NCI-H1694 treated with DMSO at 0.1 percent for 48 hours (cell line): ENCODE measurements around the gene OR4F6.

Experiments
- DNase-seq: peaks from one replicate; lab custom pipeline; 2025; lab: John Stamatoyannopoulos, UW

The OR4F6 gene

DNA sequence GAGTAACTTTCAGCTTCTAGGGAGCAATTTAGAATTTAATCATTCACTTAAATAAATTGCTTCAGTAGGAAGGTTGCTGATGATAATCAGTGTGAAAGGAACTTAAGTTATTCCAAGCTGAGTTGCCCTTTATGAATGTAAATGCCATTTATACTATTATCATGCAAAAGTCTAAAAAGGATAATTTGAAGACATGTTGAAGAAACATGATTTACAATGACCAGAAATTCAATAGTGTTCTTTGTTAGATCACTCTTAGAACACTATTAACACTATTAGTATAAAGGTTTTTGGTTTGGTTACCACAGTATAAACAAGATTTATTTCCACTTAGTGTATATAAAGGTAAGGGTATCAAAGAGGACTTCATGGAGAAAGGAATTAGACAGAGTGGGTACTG, 1.6 kb downstream of the OR4F6 start:
- DNase-seq = no peak

DNA sequence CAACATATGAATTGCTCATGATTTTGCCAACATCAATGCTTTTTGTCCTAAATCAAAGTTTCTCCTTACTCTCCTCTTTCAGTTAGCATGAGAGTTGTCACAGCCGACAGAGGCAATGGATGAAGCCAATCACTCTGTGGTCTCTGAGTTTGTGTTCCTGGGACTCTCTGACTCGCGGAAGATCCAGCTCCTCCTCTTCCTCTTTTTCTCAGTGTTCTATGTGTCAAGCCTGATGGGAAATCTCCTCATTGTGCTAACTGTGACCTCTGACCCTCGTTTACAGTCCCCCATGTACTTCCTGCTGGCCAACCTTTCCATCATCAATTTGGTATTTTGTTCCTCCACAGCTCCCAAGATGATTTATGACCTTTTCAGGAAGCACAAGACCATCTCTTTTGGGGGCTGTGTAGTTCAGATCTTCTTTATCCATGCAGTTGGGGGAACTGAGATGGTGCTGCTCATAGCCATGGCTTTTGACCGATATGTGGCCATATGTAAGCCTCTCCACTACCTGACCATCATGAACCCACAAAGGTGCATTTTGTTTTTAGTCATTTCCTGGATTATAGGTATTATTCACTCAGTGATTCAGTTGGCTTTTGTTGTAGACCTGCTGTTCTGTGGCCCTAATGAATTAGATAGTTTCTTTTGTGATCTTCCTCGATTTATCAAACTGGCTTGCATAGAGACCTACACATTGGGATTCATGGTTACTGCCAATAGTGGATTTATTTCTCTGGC, 2.5 kb downstream of the OR4F6 start:
- no peak for DNase-seq

DNA sequence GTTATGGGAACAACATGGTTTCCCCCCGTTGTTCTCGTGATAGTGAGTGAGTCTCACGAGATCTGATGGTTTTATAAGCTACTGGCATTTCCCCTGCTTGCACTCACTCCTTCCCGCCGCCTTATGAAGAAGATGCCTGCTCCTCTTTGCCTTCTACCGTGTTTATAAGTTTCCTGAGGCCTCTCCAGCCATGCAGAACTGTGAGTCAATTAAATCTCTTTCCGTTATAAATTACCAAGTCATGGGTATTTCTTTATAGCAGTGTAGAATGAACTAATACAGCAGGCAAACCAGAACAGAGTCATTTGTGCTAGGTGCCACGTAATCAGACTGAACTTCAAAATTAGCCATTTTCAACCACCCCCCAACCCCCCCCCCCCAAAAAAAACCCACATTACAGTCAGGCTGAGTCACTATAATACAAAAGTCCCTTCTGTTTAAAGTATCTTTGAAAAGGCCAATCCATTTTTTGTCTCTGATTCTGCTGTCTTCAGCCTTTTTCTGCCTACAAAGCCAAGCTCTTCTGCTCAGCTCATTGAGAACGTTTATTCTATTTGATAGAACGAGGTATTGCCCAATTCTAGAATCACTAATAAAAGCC, 4.1 kb downstream of the OR4F6 start:
- no peak for DNase-seq

DNA sequence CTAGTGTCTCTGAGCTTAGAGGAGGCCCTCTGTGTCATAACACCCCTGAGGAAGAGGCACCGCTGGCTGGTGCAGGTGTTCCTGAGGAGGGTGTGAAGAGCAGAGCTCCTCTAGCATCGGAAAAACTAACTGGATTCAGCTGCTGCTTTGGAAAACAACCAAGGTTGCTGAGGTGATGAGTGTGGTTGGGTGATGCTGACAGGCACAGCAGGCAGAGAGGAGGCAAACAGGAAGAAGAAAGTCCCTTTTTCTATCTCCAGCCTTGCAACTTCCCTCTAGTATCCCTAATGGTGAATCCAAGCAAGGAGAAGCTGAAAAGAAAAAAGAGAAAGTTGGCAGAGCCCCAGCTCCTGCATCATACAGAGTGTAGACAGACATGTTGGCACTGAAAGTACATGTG, 4.9 kb downstream of the OR4F6 start:
- no peak for DNase-seq

DNA sequence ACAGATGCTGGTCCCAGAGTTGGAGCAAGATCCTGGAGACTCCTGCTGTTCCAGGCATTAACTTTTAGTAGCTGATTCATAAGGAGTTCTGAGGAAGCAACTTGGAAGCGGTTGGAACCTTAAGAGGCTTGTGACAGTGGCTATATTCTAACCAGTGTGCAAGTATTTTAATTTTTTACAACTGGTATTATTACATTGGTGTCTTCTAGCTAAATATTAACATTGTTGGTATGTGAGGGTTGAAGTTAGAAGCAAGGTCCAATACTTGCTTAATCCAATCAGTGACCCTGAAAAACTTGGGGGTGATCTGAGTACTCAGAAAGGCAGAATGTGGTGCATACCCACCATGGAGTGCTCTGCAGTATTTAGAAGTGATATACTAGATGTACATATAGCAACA, 7.1 kb downstream of the OR4F6 start:
- DNase-seq = no peak

DNA sequence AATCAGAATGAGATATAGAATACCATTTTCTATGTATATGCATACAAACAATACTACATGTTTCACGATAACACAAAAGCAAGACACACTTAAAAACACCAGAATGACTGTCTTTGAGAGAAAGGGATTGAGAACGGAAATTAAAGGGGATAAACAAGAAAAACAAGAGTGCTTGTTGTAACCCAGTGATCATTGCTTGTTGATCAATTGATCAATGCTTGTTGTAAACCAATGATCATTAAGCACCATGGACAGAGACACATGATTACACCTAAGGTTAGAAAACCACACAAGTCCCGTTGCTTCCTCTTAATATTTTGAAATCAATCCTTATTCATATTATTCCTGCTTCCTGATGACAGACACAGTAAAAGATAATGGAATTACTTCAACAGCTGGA, 7.6 kb downstream of the OR4F6 start:
- DNase-seq = no peak

DNA sequence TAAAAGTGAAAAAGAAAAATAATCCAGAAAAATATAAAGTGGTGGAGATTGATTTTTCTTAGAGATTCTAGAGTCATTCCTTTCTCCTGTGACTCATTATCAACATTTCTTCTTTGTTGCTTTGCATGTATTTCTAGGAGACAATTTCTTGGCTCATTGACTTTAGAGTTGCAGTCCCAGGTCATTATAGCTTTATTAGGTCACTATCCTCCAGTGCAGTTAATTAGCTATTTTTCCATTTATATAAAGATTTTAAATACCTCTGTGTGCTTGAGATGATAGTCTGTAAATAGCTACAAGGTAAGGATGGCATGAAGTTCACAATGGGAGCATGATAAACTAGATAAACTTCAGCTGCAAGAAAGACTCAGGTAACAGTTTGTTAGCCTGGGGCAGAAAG, 8.6 kb downstream of the OR4F6 start, which contains the start of gene OR4F15:
TSS of gene OR4F15 (plus strand) at position 301 of the 400 bp plus-strand sequence. CDS start 5,985 bp downstream, outside the sequence.
- no peak for DNase-seq

DNA sequence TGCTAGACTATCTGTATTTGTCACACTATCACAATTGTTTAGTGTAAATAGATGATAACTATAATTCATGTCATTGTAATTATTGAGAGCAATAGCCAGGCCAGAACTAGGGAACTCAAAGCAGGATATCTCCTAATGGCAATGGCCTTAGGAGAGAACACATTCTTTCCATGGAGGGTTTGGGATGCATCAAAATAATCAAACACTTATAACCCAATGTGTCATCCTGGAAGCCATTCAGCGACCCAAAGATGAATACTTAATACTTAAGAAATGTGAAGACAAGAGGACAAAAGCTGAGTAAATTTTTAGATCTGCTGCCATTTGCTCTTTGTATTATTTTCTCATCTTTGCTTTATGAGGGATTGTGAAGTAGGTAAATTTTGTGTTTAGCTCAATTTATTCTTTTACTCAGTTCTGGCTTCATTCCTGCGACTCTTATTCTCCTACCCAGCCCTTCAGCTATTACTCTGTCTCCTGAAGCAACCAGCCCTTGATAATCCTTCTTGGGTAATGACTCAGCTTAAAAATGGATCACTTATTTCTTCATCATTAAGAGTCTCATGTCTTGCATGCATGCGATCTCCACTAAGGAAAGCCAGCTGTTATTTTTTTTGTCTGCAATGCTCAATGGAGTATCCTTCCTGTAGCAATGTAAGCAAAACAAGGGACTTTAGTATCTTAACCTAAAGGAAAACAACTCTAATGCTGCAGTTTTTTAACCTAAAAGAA, 10.7 kb downstream of the OR4F6 start:
- no peak for DNase-seq

DNA sequence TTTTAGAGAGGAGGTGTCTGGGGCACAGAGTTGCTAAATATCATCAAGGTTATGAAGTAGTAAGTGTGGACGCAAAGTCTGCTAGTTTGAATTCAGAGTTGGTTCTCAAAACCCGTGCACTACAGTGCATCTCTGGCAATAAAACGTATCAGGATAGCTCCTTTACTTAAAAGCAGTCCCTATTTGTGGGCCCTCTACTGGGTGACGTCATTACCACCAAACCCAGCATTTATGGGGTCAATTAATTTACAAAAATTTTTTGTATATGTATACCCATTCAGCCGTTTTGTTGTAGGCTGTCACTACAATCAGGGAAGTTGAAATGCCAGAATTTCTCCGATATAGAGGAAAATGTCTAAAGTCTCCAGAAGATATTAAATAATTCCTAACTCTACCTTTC, 17.5 kb downstream of the OR4F6 start:
- DNase-seq = no peak

DNA sequence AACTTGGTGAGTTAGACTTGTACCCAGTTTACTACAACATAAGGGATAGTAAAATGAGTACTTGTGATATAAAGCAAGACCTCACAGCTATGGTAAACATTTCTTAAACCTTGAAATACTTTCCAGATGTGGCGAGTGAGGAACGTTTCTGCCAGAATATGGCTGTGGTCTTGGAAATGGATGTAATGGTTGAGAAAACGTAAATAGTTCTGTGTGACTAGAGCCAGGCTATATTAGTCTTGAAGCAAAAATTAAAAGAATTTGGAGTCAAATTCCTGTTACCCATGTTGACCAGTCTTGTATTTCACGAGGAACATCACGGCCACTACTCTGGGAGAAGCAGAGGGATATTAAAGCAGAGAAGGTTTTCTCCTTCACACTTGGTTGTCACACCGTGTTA, 23.9 kb downstream of the OR4F6 start:
- no peak for DNase-seq

DNA sequence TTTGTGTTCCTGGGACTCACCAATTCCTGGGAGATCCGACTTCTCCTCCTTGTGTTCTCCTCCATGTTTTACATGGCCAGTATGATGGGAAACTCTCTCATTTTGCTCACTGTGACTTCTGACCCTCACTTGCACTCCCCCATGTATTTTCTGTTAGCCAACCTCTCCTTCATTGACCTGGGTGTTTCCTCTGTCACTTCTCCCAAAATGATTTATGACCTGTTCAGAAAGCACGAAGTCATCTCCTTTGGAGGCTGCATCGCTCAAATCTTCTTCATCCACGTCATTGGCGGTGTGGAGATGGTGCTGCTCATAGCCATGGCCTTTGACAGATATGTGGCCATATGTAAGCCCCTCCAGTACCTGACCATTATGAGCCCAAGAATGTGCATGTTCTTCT, 25.5 kb downstream of the OR4F6 start:
- no peak for DNase-seq

DNA sequence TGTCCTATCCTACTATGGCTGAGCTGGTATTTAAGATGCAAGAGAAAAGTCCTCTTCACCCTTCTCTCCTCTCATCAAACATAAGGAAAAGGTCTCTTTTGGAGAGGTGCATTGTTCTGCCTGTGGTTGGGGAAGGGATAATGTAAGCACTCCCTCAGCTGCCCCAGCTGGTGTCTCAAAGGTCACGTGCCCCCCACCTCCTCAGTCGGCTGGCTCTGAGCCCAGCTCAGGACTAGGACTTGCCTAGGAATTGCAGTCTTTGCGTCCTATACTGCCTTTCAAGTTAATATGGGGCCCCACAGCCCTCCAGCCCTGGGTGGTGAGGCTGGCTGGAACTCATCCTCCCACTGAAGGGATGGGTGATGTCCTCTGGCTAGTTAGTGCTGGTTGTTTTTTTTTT, 38.3 kb downstream of the OR4F6 start:
- no peak for DNase-seq

DNA sequence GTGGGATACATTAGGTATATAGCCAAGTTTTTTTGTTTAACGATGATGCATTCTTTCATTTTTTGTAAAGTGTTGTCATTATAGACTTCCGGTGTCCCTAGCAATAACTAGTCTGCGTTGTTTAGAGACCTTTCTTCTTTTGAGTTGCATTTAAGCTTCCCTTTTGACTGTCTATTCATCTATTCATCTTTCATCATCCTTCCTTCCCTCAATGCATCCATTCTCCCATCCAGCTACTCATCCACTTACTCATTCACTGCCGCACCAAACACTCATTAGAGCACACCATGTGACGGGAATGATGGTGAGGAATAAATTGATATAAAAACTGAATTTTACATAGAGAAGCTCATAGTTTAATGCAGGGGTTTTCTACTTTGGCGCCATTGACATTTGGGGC, 41.6 kb downstream of the OR4F6 start:
- DNase-seq = no peak

DNA sequence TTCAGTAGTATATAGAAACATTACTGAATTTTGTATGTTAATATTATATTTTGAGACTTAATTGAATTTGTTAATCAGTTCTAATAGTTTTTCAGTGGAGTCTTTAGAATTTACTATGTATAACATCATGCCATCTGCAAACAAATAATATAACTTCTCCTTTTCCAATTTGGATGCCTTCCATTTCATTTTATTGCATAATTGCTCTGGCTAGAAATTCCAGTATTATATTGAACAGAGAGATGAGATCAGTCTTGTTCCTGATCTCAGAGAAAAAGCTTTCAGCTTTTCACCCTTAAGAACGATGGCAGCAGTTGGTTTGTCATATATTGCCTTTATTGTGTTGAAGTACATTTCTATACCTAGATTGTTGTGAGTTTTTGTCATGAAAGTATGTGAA, 49.0 kb downstream of the OR4F6 start:
- DNase-seq = no peak
